Cardiac fibroblast (primary cell): Measurements from ENCODE around the gene TP53AIP1.
A peak's percentile ranks its signal among the peaks of the same experiment; 100 is the strongest.

Experiments
- DNase-seq, 2 donors: peaks; one replicate each; pipeline versions ENCODE4 v3.0.0 to v3.0.0-alpha.2; 2010; ENCODE audit warnings: low read depth in 2 of 2
- H3K4me3 ChIP-seq, 2 donors: replicated peaks in 1 of 2; 1 replicate in 1 of 2; 2 replicates in 1 of 2; pipeline ENCODE4 v1.5.1; 2011; ENCODE audit warnings: low read depth in 2 of 2, low read length in 2 of 2, mild to moderate bottlenecking in 2 of 2, moderate library complexity in 1 of 2
- CTCF ChIP-seq: IDR thresholded peaks from one replicate; pipeline ENCODE4 v1.5.1; 2011; ENCODE audit warnings: low read depth, mild to moderate bottlenecking, low read length, inconsistent platforms

The TP53AIP1 gene

GRCh38 chr11:128893578-128894285 is 48.9 kb downstream of the TP53AIP1 start:
- H3K4me3 ChIP-seq, result no peak overlapping the region
- no peak for DNase-seq
- TF ChIP-seq CTCF, result no peak

- no peak overlapping the region for H3K4me3 ChIP-seq
- no peak for DNase-seq
- no peak for TF ChIP-seq CTCF
Measured at GRCh38 chr11:128892866-128893565, 49.7 kb downstream of the TP53AIP1 start.

- DNase-seq, result no peak
- TF ChIP-seq CTCF, result no peak
- no peak overlapping the region for H3K4me3 ChIP-seq
Measured at GRCh38 chr11:128891913-128892398, 50.7 kb downstream of the TP53AIP1 start.

GRCh38 chr11:128890543-128891368 is 51.9 kb downstream of the TP53AIP1 start, which contains the start of gene KCNJ5:
TSS of gene KCNJ5 (plus strand) at chr11:128891356. CDS start at chr11:128911274, 19,918 bp downstream.
- peak in 1 of 2 donors; percentile 34 for DNase-seq
- H3K4me3 ChIP-seq, result peak within 1 kb of the TSS; percentile 46 to 52
- no peak for TF ChIP-seq CTCF

- no peak for DNase-seq
- peak overlapping the region; percentile 46 to 52 for H3K4me3 ChIP-seq
- TF ChIP-seq CTCF, result no peak
Measured at GRCh38 chr11:128890216-128890542, 52.5 kb downstream of the TP53AIP1 start.

- no peak overlapping the region for H3K4me3 ChIP-seq
- TF ChIP-seq CTCF, result no peak
- no peak for DNase-seq
Measured at GRCh38 chr11:128889657-128890213, 52.9 kb downstream of the TP53AIP1 start.
